ENCODE results near the gene GAS7.
A peak's percentile ranks its signal among the peaks of the same experiment; 100 is the strongest.

GAS7 gene

DNA sequence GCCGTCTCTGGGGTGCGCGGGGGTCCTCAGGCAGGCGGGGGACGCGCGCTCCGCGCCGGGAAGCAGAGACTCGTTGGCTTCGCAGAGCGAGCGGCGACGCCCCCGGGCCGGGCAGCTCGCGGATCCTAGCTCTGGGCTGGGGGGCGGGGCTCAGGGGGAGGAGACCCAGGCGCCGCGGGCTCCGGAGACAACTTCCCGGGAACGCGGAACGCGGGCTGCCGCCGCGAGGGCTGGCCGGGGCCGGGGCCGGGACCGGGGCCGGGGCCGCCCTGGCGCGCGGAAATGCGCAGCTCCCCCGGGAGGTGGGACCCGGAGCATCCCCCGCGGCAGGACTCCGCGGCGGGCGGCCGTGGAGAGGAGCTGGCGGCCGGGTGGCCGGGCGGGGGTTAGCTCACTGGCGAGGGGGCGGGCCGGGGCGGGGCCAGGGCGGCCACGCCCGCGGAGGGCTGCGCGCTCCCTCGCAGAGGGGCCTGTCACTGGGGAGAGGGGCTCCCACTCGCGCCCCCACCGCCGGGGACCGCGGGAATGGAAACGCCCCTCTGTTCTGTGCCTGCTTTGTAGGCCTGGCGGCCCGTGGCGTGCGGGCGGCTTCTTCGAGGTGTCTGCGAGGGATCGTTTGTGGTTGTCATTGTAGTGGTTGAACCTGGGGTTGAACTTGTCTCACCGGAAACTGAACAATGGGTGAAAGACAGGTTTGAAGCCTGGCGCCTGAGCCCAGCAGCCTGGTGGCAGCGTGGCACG, at the start of gene GAS7:
Gene GAS7, minus strand, starts transcription at position 98 of the 741 bp plus-strand sequence.
- DNase-seq, result peak in 1 of 2 experiments; percentile 32

DNA sequence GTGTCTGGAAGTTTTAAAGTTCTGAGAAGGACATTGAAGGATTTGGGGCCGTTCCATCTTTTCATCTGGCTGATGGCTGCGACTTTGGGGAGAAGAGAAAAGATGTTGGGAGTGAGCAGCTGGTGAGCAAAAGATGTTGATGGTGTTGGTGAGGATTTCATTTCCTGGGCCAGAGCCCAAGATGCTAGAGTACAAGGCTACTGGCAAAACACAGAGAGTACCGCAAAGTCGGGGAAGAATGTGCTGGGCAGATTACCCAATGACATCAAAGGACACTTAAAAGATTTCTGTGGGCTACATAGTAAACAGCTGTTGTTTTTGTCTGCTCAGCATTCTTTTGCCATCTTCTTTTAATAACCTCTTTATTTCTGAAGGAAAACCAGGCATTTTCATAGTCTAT, 49.4 kb upstream of the GAS7 start:
- DNase-seq, result no peak

GRCh38 chr17:10243883-10244844, 45.8 kb upstream of the GAS7 start:
- DNase-seq, result no peak

DNA sequence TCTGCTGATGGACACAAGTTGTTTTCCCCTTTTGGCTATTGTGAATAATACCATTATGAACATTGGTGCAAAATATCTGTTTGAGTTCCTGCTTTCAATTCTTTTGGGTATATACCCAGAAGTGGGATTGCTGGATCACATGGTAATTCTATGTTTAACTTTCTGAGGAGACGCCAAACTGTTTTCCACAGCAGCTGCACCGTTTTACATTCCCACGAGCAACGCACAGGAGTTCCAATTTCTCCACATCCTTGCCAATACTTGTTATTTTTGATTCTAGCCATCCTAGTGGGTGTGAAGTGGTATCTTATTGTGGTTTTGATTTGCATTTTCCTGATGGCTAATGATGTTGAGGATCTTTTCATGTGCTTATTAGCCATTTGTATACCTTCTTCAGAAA, 43.4 kb upstream of the GAS7 start:
- DNase-seq, result no peak

DNA sequence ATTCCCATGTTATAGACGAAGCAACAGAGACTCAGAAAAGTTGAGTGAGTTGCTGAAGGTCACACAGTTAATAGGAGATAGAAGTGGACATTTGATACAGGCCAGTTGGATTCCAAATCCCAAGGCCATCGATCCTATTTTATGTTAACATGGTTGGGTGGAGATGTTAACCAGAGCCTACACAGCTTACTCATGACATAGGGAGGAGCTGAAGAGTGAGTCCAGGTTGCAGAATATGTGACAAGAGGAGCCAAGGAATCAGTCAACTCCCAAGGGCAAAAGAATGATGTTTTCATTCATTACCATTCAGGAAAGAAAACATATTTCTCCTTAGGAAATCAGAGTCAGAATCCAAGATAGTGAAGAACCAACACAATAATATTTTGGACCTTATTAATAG, 40.3 kb upstream of the GAS7 start:
- DNase-seq, result no peak

DNA sequence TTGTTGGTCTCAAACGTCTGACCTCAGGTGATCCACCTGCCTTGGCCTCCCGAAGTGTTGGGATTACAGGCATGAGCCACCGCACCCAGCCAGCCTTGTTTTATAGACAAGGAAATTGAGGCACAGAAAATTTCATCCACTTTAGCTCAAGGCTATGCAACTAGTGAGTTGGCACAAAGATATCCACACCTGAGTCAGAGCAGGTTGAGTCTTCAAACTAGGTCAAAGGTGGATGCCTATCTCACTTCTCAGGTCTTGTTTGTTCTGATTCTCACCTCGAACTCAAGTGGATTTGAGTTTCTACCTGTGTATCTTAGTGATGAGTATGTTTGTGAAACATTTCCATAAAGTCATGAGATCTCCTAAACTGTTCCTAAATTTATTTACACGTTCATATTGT, 35.6 kb upstream of the GAS7 start:
- no peak for DNase-seq

DNA sequence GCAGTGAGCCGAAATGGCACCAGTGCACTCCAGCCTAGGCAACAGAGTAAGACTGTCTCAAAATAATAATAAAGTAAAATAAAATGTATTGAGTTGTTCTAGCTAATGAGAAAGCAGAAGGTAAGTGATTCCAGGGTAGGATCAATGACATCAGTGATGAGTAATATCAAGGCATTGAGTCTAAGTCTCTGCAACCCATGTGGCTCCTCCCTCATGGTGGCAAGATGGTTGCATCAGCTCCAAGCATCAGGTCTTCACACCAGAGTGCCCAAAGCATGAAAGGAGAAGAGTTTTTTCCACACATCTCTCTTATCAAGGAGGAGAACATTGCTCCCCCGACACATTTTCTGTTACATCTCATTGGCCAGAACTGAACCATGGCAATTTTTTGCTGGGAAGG, 34.8 kb upstream of the GAS7 start:
- DNase-seq, result no peak

- DNase-seq, result no peak
Observed at GRCh38 chr17:10229181-10229580, 30.8 kb upstream of the GAS7 start.

DNA sequence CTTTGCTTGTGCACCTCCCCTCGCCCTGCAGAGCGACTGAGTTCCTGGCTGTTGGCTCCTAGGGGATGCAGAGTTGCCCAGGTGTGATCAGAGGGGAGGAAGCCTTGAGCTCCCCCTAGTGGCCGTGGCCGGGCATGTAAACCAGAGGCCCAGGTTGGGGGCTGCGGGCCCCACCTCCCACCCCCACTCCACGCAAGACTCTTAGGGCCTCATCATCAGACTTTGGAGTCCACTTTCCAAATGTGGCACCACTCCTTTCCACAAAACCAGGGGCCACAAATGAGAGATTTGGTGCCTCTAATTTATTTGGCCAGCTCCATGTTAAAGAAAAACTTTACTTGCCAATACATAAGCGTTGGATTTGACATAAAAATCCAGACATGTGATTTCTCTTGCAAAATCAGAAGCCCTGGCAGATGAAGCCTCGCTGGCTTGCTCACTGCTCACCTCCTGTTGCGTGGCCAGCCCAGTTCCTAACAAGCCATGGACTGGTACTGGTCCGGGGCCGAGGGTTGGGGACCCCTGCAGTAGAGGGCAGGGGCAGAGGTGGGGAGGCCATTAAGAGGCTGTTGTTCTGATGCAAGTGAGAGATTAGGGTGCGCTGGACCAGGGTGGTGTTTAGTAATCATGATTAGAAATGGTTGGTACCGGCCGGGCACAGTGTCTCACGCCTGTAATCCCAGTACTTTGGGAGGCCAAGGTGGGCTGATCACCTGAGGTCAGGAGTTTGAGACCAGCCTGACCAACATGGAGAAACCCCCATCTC, 28.7 kb upstream of the GAS7 start:
- peak in 1 of 2 experiments; percentile 19 for DNase-seq

DNA sequence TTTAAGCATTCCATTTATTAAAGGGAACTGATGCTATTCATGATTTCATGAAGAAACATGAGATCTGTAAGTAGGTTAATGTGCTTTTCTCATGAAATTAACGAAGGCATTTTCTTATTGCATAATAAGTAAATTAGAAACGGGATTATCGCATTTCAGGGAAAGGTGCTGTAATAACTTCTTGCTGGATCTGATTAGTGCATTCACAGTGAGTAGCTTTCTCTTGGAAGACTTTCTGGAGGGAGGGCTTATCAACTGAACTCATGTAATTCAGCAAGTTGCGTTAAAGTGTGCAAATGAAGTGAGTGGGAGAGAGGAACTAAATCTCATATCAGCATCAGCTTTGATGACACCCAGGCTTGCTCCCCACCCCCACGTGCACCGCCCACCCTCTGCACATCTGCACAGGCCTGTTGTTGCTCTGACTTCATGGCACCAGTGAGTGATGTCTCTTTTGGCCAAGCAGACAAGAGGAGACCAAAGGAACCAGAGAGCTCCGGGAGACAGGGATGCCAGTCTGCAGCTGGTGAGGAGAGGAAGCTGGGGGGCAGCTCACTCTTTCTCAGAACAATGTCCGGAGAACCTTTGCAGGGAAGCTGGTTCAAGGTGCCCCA, 26.3 kb upstream of the GAS7 start:
- no peak for DNase-seq

- DNase-seq, result no peak
Observed at GRCh38 chr17:10219193-10219592, 20.8 kb upstream of the GAS7 start.

DNA sequence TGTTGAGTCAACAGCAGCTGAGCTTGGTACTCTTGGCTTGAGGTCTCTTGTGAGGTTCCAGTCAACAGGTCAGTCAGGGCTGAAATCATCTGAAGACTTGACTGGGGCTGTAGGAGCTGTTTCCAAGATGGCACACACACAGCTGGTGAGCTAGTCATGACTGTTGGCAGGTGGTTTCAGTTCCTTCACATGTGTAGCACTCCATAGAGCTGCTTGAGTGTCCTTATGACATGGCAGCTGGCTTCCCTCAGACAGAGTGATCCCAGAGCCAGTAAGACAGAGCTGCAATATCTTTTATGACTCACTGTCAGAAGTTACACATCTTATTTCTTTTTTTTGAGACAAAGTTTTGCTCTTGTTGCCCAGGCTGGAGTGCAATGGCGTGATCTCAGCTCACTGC, 19.5 kb upstream of the GAS7 start:
- no peak for DNase-seq

DNA sequence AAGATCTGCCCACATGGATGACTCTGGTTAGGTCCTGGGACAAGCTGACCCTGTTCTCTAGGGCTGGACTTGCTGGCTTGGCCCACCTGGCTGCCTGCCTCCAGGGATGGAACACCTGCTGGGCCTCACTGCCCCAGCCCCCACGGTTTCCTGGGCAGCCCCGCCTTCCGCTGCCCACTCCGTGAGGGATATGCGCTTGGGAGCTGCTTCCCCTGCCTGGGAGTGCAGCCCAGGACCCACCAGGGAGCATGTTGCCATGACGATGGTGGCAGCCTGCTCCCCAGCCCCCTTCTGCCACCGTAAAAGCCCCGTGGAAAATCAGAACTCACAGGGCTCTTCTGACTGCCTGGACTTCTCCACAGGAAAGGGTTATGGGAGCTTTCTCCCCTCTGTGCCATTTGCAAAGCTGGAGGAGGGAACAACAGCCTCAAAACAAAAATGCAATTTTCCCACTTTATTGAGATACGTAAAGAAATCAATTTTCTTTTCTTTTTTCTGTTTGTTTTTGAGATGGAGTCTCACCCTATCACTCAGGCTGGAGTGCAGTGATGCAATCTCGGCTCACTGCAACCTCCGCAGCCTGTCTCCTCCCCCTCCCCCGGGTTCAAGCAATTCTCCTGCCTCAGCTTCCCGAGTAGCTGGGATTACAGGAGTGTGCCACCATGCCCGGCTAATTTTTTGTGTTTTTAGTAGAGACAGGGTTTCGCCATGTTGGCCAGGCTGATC, 18.0 kb upstream of the GAS7 start:
- no peak for DNase-seq

DNA sequence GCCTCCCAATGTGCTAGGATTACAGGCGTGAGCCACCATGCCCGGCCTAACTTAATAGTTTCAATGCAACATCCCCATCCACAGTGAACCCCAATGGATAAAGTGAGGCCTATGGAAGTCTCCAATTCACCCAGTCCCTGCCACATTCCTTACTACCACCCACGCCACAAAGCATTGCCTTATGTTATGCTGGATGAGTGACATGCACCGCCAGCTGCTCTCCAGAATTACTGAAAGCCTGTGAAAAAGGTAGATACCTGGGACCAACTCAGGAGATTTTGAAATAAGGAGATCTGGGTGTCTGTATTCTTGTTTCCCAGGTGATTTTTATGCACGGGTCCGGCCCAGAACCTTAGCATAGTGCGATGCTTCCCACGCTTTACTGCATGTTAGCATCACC, 16.9 kb upstream of the GAS7 start:
- no peak for DNase-seq

- no peak for DNase-seq
Observed at GRCh38 chr17:10211666-10212065, 13.3 kb upstream of the GAS7 start.

DNA sequence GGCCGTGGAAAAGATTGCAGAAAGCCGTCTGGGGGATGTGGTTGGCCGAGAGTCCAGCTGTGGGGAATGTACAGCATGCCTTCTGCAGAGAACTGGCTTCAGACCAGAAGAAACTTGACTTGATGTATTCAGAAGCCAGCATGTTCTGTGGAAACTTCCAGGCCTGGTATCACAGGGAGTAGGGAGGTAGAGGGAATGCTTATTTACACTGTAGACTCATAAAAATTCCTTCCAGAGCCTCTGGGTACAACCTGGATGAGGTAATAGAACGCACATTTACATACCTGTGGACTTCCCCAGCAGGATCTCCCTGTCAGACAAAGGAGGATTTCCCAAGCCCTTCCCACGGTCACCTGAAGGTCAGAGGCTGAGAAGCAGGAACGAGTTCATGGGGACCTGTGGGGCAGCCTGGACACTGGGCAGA, 11.8 kb upstream of the GAS7 start:
- no peak for DNase-seq

DNA sequence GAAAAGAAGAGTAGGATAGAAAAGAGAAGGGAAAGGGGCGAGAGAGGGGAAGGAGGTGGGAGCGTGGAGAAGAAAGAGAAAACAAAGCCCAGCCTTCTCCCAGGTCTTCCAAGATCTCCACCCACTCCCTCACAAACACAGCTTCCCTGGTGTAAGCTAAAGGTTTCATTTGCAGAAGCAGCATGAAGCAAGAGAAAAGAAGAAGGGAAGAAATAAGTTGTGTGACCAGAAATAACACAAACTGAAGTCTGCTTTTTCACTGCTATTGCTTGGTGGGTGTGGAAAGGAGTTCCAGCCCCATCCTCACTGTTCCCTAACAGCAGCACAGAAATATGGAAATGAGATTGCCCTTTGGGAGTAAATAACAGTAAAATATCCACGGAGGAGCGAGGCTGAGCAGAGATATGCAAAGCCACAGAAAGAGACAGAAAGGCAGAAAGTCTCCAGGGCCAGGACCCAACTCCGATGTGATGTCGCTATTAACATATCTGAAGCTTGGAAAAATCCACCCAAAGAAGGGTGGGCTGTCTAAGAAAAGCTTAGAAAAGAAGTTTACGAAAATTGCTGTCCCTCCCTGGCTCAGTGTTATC, 10.3 kb upstream of the GAS7 start:
- DNase-seq, result no peak

DNA sequence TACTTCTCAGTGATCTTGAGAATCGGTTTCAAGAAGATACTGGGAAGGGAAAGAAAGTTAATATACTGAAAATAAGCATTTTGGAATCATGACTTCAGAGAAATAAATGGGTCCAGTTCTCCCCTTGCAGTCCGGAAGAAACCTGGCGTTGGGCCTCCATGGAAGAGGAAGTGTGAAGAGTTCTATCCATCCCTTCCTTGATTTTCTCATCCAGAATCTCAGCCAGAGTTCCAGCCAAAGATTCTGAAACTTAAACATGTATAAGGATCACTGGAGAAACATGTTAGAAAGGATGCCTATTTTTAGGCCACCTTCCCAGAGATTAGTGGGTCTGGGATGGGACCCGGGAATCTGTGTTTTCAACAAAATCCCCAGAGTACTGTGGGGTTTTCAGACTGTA, 8.7 kb upstream of the GAS7 start:
- DNase-seq, result no peak

GRCh38 chr17:10205549-10206185, 7.3 kb upstream of the GAS7 start:
- DNase-seq, result no peak

DNA sequence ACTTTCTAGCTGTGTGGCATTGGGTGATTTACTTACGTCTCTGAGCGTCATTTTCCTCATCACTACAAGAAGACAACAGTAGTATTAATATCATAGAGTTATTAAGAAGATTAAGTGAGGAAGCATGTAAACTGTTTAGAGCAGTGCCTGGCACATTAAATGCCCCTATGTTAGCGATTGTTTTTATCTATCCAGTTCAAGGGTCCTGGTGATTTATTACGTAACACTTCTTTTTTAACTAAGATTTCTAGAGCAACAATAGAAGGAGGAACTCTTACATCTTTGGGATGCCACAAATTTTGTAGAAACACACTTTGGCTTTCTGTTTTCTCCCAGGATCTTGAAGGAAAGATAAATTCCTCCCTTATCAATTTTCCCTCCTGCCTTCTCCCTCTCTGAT, 3.3 kb upstream of the GAS7 start:
- DNase-seq, result no peak

- no peak for DNase-seq
Observed at GRCh38 chr17:10200645-10201044, 2.2 kb upstream of the GAS7 start.
